Peyer's patch (tissue), 4 donors: ENCODE results near the gene PLD5.

Source experiments
- CTCF ChIP-seq, 6 experiments: fragments of 450-650 bp in 4 of 6; fragments of 200-600 bp in 2 of 6; sonication (generic) in 1 of 6; IDR thresholded peaks; one replicate each; pipeline ENCODE4 v1.5.1; 2017 to 2019; ENCODE audit warnings: antibody characterized with exemption in 6 of 6, mild to moderate bottlenecking in 3 of 6, moderate library complexity in 1 of 6
- POLR2A ChIP-seq, 2 donors: fragments of 450-650 bp; IDR thresholded peaks; one replicate each; pipeline ENCODE4 v1.5.1; 2017; ENCODE audit warnings: antibody characterized with exemption in 2 of 2, mild to moderate bottlenecking in 2 of 2, moderate library complexity in 2 of 2

GRCh38 chr1:242088875-242089274 lies 435.6 kb downstream of the PLD5 start:
- TF ChIP-seq POLR2A (IDR thresholded peaks at IDR 0.05) (no peak), CTCF (IDR thresholded peaks at IDR 0.05) (no peak)
